Pons (tissue), 1 donor: ENCODE results near the gene UFSP2.
"Not testable (repeated sequence)": the region's sequence is repeated elsewhere in the genome, so short reads cannot be mapped to it uniquely, and the experiment has no call there.

Experiments used
- DNase-seq: peaks from one replicate; pipeline ENCODE4 v3.0.0-alpha.2; 2016; ENCODE audit warnings: low spot score

The UFSP2 gene

GRCh38 chr4:185384061-185384460, 41.7 kb downstream of the UFSP2 start:
- DNase-seq = no peak

GRCh38 chr4:185383451-185383850, 42.3 kb downstream of the UFSP2 start:
- DNase-seq = no peak

GRCh38 chr4:185382754-185383153, 43.0 kb downstream of the UFSP2 start:
- DNase-seq = no peak

- no peak for DNase-seq
Measured at GRCh38 chr4:185381288-185382196, 44.2 kb downstream of the UFSP2 start.

GRCh38 chr4:185380320-185380719, 45.4 kb downstream of the UFSP2 start:
- DNase-seq = no peak

- DNase-seq = no peak
Measured at GRCh38 chr4:185379326-185380295, 46.2 kb downstream of the UFSP2 start.

GRCh38 chr4:185378264-185378663, 47.5 kb downstream of the UFSP2 start:
- DNase-seq = no peak

- DNase-seq = no peak
Measured at GRCh38 chr4:185374573-185374972, 51.2 kb downstream of the UFSP2 start.

GRCh38 chr4:185374027-185374426, 51.7 kb downstream of the UFSP2 start:
- DNase-seq = no peak

- no peak for DNase-seq
Measured at GRCh38 chr4:185371702-185372101, 54.1 kb downstream of the UFSP2 start.

- DNase-seq = no peak
Measured at GRCh38 chr4:185370268-185370949, 55.4 kb downstream of the UFSP2 start.

- no peak for DNase-seq
Measured at GRCh38 chr4:185369731-185370130, 56.0 kb downstream of the UFSP2 start.

GRCh38 chr4:185364886-185365285, 60.9 kb downstream of the UFSP2 start:
- DNase-seq = no peak

GRCh38 chr4:185363251-185363650, 62.5 kb downstream of the UFSP2 start:
- DNase-seq = no peak

- DNase-seq = not testable (repeated sequence)
Measured at GRCh38 chr4:185362570-185362969, 63.2 kb downstream of the UFSP2 start.

GRCh38 chr4:185361872-185362271, 63.9 kb downstream of the UFSP2 start:
- DNase-seq = no peak

- no peak for DNase-seq
Measured at GRCh38 chr4:185359767-185360446, 65.9 kb downstream of the UFSP2 start.

- no peak for DNase-seq
Measured at GRCh38 chr4:185358959-185359358, 66.8 kb downstream of the UFSP2 start.

GRCh38 chr4:185358514-185358913, 67.2 kb downstream of the UFSP2 start:
- no peak for DNase-seq

- DNase-seq = no peak
Measured at GRCh38 chr4:185357733-185358440, 67.9 kb downstream of the UFSP2 start.

GRCh38 chr4:185357211-185357610, 68.6 kb downstream of the UFSP2 start:
- no peak for DNase-seq
